NCI-H226 (cell line): ENCODE data around the gene ITGAX.
"Not testable (repeated sequence)": the region's sequence is repeated elsewhere in the genome, so short reads cannot be mapped to it uniquely, and the experiment has no call there.

Experiments
- DNase-seq: peaks from one replicate; pipeline ENCODE4 v3.0.0-alpha.2; 2015

ITGAX gene

GRCh38 chr16:31354394-31355291 is at the start of gene ITGAX:
ITGAX (plus strand) TSS chr16:31355176; CDS start chr16:31355255, 79 bp downstream.
- peak; percentile 72 for DNase-seq

DNA sequence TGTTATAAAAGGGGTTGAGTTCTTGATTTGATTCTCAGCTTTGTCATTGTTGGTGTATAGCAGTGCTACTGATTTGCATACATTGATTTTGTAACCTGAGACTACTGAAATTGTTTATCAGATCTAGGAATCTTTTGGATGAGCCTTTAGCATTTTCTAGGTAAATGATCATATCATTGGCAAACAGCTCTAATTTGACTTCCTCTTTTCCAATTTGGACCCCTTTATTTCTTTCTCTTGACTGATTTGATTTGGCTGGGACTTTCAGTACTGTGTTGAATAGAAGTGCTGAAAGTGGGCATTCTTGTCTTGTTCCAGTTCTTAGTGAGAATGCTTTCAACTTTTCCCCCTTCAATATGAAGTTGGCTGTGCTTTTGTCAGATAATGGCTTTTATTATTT is 49.8 kb upstream of the ITGAX start:
- DNase-seq, result no peak

DNA sequence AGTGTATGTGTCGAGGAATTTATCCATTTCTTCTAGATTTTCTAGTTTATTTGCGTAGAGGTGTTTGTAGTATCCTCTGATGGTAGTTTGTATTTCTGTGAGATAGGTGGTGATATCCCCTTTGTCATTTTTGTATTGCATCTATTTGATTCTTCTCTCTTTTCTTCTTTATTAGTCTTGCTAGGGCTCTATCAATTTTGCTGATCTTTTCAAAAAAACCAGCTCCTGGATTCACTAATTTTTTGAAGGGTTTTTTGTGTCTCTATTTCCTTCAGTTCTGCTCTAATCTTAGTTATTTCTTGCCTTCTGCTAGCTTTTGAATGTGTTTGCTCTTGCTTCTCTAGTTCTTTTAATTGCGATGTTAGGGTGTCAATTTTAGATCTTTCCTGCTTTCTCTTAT is 46.6 kb upstream of the ITGAX start:
- not testable (repeated sequence) for DNase-seq

DNA sequence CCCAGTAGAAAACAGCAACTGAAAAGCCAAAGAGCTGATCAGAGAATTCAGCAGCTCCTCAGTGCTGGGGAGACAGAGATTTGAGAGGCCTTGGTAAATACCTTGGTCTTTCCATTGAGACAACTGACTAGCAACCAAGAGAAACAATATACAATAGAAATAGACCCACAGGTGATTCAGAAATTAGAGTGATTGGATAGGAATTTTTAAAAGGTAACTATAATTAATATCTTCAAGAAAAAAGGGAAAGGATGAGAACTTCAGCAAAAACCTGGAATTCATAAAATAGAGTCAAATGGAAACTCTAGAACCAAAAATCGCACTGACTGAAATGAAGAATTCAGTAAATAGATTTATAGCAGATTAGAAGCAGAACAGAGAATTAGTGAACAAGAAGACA is 32.5 kb upstream of the ITGAX start:
- DNase-seq, result no peak

DNA sequence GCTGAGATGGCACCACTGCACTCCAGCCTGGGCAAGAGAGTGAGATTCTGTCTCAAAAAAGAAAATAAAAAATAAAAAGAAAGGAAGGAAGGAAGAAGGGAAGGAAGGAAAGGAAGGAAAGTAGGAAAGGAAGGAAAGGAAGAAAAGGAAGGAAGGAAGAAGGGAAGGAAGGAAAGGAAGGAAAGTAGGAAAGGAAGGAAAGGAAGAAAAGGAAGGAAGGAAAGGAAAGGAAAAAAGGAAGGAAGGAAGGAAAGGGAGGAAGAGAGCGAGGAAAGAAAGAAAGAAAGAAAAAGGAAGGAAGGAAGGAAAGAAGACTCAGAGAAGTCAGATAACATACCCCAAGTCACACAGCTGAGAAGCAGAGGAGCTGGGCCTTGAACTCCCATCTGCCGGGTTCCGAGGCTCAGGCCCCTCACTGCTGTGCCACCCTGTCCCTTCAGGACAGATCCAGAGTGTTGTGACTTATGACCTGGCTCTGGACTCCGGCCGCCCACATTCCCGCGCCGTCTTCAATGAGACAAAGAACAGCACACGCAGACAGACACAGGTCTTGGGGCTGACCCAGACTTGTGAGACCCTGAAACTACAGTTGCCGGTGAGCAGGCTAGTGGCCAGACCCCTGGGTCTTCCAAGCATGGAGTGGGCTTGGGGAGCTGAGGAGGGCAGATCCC is 30.9 kb upstream of the ITGAX start:
- no peak for DNase-seq

DNA sequence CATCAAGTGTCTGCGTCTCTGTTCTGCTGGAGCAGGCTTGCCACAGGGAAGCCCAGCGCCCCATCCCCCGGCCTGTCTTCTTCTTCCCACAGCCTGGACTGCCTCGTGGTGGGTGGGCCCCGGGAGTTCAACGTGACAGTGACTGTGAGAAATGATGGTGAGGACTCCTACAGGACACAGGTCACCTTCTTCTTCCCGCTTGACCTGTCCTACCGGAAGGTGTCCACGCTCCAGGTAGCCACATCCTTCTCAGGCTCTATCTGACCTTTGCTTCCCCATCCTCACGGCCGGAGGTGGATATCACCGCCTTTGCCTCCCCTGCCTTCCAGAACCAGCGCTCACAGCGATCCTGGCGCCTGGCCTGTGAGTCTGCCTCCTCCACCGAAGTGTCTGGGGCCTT is 29.8 kb upstream of the ITGAX start:
- DNase-seq, result no peak

GRCh38 chr16:31327646-31328225 is 27.2 kb upstream of the ITGAX start:
- no peak for DNase-seq

DNA sequence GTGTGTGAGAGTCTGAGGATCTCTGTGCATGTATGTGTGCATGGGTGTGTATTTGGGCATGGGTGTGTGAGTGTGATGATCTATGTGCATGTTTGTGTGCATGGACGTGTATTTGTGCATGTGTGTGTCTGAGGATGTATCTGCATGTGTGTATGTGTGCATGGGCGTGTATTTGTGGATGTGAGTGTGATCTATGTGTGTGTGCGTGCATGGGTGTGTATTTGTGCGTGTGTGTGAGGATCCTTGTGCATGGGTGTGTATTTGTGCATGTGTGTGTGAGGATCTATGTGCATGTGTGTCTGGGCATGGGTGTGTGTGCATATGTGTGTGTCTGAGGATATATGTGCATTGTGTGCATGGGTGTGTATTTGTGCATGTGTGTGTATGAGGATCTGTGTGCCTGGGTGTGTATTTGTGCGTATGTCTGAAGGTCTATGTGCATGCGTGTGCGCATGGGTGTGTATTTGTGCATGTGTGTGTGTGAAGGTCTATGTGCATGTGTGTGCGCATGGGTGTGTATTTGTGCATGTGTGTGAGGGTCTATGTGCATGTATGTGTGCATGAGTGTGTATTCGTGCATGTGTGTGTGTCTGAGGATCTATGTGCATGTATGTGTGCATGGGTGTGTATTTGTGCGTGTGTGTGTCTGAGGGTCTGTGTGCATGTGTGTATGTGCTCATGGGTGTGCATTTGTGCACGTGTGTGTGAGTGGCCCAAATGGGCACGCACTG is 26.5 kb upstream of the ITGAX start:
- DNase-seq, result no peak

GRCh38 chr16:31329671-31330552 is 25.1 kb upstream of the ITGAX start:
- no peak for DNase-seq

DNA sequence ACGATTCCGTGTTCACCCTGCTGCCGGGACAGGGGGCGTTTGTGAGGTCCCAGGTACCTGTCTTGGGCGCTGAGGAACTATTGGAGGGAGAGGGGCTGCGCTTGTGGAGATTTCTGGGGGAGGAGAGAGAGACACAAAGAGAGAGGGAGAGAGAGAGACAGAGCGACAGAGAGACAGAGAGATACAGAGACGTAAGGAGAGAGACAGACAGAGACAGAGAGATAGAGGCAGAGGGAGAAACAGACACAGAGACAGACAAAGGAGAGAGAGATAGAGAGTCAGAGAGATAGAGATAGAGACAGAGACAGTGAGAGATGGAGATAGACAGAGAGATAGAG is 24.5 kb upstream of the ITGAX start:
- no peak for DNase-seq

- no peak for DNase-seq
These were observed 23.7 kb upstream of the ITGAX start for GRCh38 chr16:31331141-31331764.

- DNase-seq, result no peak
These were observed 23.1 kb upstream of the ITGAX start for GRCh38 chr16:31331807-31332301.

DNA sequence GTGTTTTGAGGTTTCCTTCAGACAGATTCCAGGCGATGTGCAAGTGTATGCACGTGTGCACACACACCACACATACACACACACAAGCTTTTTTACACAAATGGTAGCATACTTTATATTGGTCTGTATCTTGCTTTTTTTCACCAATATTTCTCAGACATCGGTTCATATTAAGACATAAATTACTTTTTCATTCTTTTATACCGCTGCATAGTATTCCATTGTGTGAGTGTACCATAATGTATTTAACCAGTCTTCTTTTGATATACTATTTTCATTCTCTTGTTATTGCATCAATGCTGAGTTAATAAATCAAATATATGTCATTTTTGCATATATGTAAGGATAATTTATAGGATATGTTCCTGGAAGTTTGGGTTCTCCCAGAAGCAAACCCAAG is 22.4 kb upstream of the ITGAX start:
- DNase-seq, result no peak

DNA sequence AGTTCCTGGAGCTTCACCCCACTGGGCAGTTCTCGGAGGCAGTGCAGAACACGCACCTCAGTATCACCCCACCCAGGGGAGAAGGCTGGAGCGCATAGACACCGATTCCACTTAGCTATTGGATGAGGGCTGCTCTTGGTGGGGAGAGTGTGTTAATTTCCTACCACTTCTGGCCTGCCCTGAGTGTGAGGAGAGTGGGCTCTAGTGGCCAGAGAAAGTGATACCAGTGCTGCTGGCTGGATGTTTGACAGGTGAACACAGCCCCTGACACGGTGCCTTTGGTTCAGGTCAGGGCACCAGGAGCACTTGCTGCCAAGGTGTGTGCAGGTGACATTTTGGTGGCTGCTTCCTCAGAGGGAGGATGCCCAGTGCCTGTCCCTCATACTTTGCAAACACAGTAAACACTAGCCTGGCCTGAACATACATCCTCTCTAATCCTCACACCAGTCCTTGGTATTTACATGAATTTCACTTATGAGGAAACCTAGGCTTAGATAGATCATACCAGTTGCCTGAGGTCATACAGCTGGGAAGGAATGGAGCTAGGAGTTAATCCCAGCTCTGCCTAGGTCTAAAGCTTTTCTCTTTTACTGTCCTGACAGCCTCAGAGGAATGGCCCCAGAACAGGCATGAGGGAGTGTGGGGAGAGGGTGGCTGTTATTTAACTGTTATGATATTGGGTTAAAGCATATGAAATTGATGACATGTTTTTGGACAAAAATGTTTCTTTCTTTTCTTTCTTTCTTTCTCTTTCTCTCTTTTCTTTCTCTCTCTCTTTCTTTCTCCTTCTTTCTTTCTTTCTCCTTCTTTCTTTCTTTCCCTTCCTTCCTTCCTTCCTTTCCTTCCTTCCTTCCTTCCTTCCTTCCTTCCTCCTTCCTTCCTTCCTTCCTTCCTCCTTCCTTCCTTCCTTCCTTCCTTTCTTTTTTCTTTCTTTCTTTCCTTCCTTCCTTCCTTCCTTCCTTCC is 21.0 kb upstream of the ITGAX start:
- DNase-seq, result peak; percentile 75

GRCh38 chr16:31334934-31335333 is 20.0 kb upstream of the ITGAX start:
- DNase-seq, result no peak

DNA sequence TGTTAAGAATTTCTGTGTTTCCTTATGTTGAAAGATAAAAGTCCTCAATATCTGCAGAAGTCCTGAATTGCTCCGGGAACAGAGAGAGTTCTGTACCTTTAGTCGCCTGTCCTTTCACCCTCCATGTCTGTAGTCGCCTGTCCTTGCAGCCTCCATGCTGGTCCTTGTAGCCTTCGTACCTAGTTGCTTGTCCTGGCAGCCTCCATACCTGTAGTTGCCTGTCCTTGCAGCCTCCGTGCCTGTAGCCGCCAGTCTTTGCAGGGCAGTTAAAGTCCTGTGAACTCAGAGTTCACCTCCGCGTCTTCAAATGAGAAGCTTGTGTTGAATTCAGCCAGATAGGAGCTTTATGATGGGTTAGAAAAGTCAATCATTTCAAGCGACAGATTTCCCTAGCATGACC is 19.5 kb upstream of the ITGAX start:
- DNase-seq, result no peak

DNA sequence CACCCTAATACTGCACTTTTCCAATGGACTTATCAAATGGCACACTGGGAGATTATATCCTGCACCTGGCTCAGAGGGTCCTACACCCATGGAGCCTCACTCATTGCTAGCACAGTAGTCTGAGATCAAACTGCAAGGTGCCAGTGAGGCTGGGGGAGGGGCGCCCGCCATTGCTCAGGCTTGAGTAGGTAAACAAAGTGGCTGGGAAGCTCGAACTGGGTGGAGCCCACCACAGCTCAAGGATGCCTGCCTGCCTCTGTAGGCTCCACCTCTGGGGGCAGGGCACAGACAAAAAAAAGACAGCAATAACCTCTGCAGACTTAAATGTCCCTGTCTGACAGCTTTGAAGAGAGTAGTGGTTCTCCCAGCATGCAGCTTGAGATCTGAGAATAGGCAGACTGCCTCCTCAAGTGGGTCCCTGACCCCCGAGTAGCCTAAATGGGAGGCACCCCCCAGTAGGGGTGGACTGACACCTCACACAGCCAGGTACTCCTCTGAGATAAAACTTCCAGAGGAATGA is 16.8 kb upstream of the ITGAX start:
- not testable (repeated sequence) for DNase-seq

- no peak for DNase-seq
These were observed 10.3 kb upstream of the ITGAX start for GRCh38 chr16:31344712-31345111.

- DNase-seq, result no peak
These were observed 7.5 kb upstream of the ITGAX start for GRCh38 chr16:31347445-31347844.

DNA sequence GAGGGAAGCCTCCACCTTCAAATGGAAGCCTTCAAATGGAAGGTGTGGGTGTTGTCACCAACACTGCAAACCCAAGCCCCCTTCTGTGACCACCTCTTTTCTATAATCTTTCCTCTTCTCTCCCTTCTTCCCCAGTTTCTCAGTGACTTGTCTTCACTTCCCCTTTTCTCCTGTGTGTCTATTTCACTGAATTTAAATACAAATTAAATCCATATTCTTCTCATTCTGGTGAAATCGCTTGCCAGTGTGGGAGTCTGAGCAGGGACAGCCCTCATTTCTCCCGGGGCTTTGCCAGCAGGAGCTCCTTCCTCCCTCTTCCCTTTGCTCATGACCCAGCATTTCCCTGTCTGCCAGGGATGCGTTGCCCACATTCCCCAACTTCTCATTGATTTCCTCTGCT is 6.4 kb upstream of the ITGAX start:
- no peak for DNase-seq
